ENCODE results near the gene ZNF653. TPM values are rescaled to one million over a fixed set of nuclear protein-coding genes. Genes with fewer than 3 reads are reported as not detected.
A peak's percentile ranks its signal among the peaks of the same experiment; 100 is the strongest.

Gene ZNF653
- total and polyA plus RNA-seq, 2 donors (not counting 1 experiment from before 2014, with no cell fraction given), result 24.2 to 26.2 TPM

- Mint-ChIP-seq H3K4me3 (no peak overlapping the region), H3K9me3 (ENCODE audit: insufficient read depth) (no peaks in the 10 kb centered on the region), H3K27me3 (no peaks in the 10 kb centered on the region), H3K4me1 (peaks cover 4% of the 10 kb centered on the region), H3K27ac (no peak overlapping the region)
- DNase-seq (no peak), ATAC-seq (ENCODE audit: low read depth) (no peak)
- no peak overlapping the region for H3K9ac ChIP-seq (ENCODE audit: low read length)
- H3K27ac ChIP-seq (ENCODE audit: low read length in 2 of 2), result no peak overlapping the region
- H3K4me1 ChIP-seq (ENCODE audit: control insufficient read depth in 2 of 2, insufficient read depth in 2 of 2, low read length in 2 of 2), result no peaks in the 10 kb centered on the region
- no peak overlapping the region for H3K4me3 ChIP-seq (ENCODE audit: control extremely low read depth in 1 of 5, extremely low read depth in 1 of 5, insufficient read depth in 1 of 5, low read depth in 2 of 5, low read length in 4 of 5)
- CTCF ChIA-PET, result interaction anchor here (0.9 to 3.8 kb wide), 5 partner anchors 8 to 200 kb away, joined by 3 to 9 read pairs (median 5); partner anchors contain the start of genes ODAD3 and PRKCSH
- 94% methylated on average over 5 of the region's 5 CpGs for WGBS (ENCODE audit: insufficient coverage)
- no peak overlapping the region for H3K4me2 ChIP-seq (replicated peaks; ENCODE audit: low read depth, low read length, poor library complexity, severe bottlenecking)
- peaks cover 0 to 83% of the 10 kb centered on the region in 2 experiments for H3K36me3 ChIP-seq (replicated peaks in 1 of 2; ENCODE audit: control extremely low read depth in 1 of 2, control insufficient read depth in 1 of 2, extremely low read depth in 1 of 2, insufficient read depth in 2 of 2, low read length in 1 of 2)
- peaks cover 15% of the 10 kb centered on the region for H3K79me2 ChIP-seq (ENCODE audit: control insufficient read depth, insufficient read depth, low read length)
- no peaks in the 10 kb centered on the region for H3K9me3 ChIP-seq (ENCODE audit: control extremely low read depth in 1 of 3, control insufficient read depth in 2 of 3, insufficient read depth in 1 of 3, low read length in 2 of 3)
- H2AFZ ChIP-seq (ENCODE audit: insufficient read depth, low read depth, low read length, poor library complexity, severe bottlenecking), result no peak overlapping the region
- peaks cover 60% of the 10 kb centered on the region for H4K20me1 ChIP-seq (ENCODE audit: control insufficient read depth, insufficient read depth, low read length, poor library complexity, severe bottlenecking)
- no peak for TF ChIP-seq EZH2 (IDR thresholded peaks at IDR 0.05; ENCODE audit: borderline replicate concordance, insufficient read depth, low read depth, low read length, poor library complexity, severe bottlenecking)
- no peak for TF ChIP-seq CTCF (IDR thresholded peaks at IDR 0.05)
- POLR2A ChIA-PET, result no interaction called here
- intact Hi-C loops (cut with micrococcal nuclease), result no loop called here
- no peaks in the 10 kb centered on the region for H3K27me3 ChIP-seq (replicated peaks in 1 of 4; ENCODE audit: control extremely low read depth in 1 of 4, control insufficient read depth in 3 of 4, insufficient read depth in 4 of 4, low read length in 3 of 4)
Observed at GRCh38 chr19:11444059-11444458, 61.6 kb downstream of the ZNF653 start.

- Histone ChIP-seq H3K9me3 (ENCODE audit: control extremely low read depth in 1 of 3, control insufficient read depth in 2 of 3, insufficient read depth in 1 of 3, low read length in 2 of 3) (peaks cover 0 to 2% (median 0%) of the 10 kb centered on the region in 3 donors), H3K36me3 (replicated peaks in 1 of 2; ENCODE audit: control extremely low read depth in 1 of 2, control insufficient read depth in 1 of 2, extremely low read depth in 1 of 2, insufficient read depth in 2 of 2, low read length in 1 of 2) (peaks cover 0 to 50% of the 10 kb centered on the region in 2 experiments), H3K79me2 (ENCODE audit: control insufficient read depth, insufficient read depth, low read length) (peaks cover 33% of the 10 kb centered on the region), H3K27me3 (replicated peaks in 1 of 4; ENCODE audit: control extremely low read depth in 1 of 4, control insufficient read depth in 3 of 4, insufficient read depth in 4 of 4, low read length in 3 of 4) (no peaks in the 10 kb centered on the region), H3K4me1 (ENCODE audit: control insufficient read depth in 2 of 2, insufficient read depth in 2 of 2, low read length in 2 of 2) (peaks cover 27 to 40% of the 10 kb centered on the region in 2 donors), H3K4me2 (replicated peaks; ENCODE audit: low read depth, low read length, poor library complexity, severe bottlenecking) (peak overlapping the region; percentile 51), H3K9ac (ENCODE audit: low read length) (no peak overlapping the region), H4K20me1 (ENCODE audit: control insufficient read depth, insufficient read depth, low read length, poor library complexity, severe bottlenecking) (peaks cover 19% of the 10 kb centered on the region), H3K27ac (ENCODE audit: low read length in 2 of 2) (peak overlapping the region; percentile 87 to 88), H2AFZ (ENCODE audit: insufficient read depth, low read depth, low read length, poor library complexity, severe bottlenecking) (no peak overlapping the region), H3K4me3 (ENCODE audit: control extremely low read depth in 1 of 5, extremely low read depth in 1 of 5, insufficient read depth in 1 of 5, low read depth in 2 of 5, low read length in 4 of 5) (no peak overlapping the region)
- WGBS (ENCODE audit: insufficient coverage), result 2% methylated on average over 5 of the region's 9 CpGs
- Mint-ChIP-seq H3K4me1 (peaks cover 33% of the 10 kb centered on the region), H3K4me3 (peak overlapping the region; percentile 78), H3K9me3 (ENCODE audit: insufficient read depth) (no peaks in the 10 kb centered on the region), H3K27ac (peak overlapping the region; percentile 89), H3K27me3 (no peaks in the 10 kb centered on the region)
- POLR2A ChIA-PET, result interaction anchor here (0.7 kb wide), 1 partner anchor 178 kb away, joined by 3 read pairs; no protein-coding TSS in a partner anchor
- TF ChIP-seq CTCF (IDR thresholded peaks at IDR 0.05) (no peak), EZH2 (IDR thresholded peaks at IDR 0.05; ENCODE audit: borderline replicate concordance, insufficient read depth, low read depth, low read length, poor library complexity, severe bottlenecking) (no peak)
- CTCF ChIA-PET, result interaction anchor here (1.0 kb wide), 1 partner anchor 57 kb away, joined by 5 read pairs; no protein-coding TSS in a partner anchor
- ATAC-seq (ENCODE audit: low read depth) (peak; percentile 11), DNase-seq (peak; percentile 90)
- intact Hi-C loops (cut with micrococcal nuclease), result loop anchor here (5.0 kb wide), 1 partner anchor 144 kb away; no protein-coding TSS in a partner anchor
Observed at GRCh38 chr19:11437955-11438354, 67.7 kb downstream of the ZNF653 start.
